Keratinocyte (primary cell): ENCODE results near the gene FCRL5. TPM values are rescaled to one million over a fixed set of nuclear protein-coding genes. Genes with fewer than 3 reads are reported as not detected.

Experiments
- DNase-seq: peaks from one replicate; pipeline ENCODE4 v3.0.0-alpha.2; 2011; ENCODE audit warnings: low read depth, missing footprints, low spot score
- FAIRE-seq: peaks from 2 replicates; lab custom pipeline; 2011; peaks lifted over from hg19 to GRCh38; lab: Jason Lieb, UNC
- H2AFZ ChIP-seq: 2 replicates; pipeline ENCODE4 v1.6.0; 2012; ENCODE audit warnings: low read length, control low read depth, inconsistent platforms; ENCODE audit not compliant: control insufficient read depth
- H3K27ac ChIP-seq: 2 replicates; pipeline ENCODE4 v1.5.1; 2011; ENCODE audit warnings: low read length; ENCODE audit not compliant: control insufficient read depth, insufficient read depth
- H3K27me3 ChIP-seq: 3 replicates; pipeline ENCODE4 v1.6.0; 2011; ENCODE audit warnings: low read length; ENCODE audit not compliant: control insufficient read depth, insufficient read depth; ENCODE audit errors: extremely low read depth
- H3K36me3 ChIP-seq, 2 experiments: 2 replicates in 1 of 2; 3 replicates in 1 of 2; pipeline ENCODE4 v1.5.1; 2011; ENCODE audit warnings: low read length in 2 of 2, mild to moderate bottlenecking in 1 of 2; ENCODE audit not compliant: control insufficient read depth in 2 of 2, insufficient read depth in 2 of 2; ENCODE audit errors: extremely low read depth in 1 of 2
- H3K4me1 ChIP-seq: 3 replicates; pipeline ENCODE4 v1.5.1; 2011; ENCODE audit warnings: low read length; ENCODE audit not compliant: control insufficient read depth, insufficient read depth; ENCODE audit errors: extremely low read depth
- H3K4me2 ChIP-seq: 3 replicates; pipeline ENCODE4 v1.6.0; 2011; ENCODE audit warnings: low read depth, low read length; ENCODE audit not compliant: control insufficient read depth, insufficient read depth; ENCODE audit errors: extremely low read depth
- H3K4me3 ChIP-seq, 3 experiments: fragments of 200-600 bp in 1 of 3; sonication (generic) in 1 of 3; 2 replicates in 2 of 3; 3 replicates in 1 of 3; pipeline ENCODE4 v1.5.1; 2011 to 2016; ENCODE audit warnings: low read length in 3 of 3, mild to moderate bottlenecking in 3 of 3, control low read depth in 2 of 3, inconsistent platforms in 1 of 3, low read depth in 1 of 3, mixed read lengths in 1 of 3, mixed run types in 1 of 3, moderate library complexity in 1 of 3; ENCODE audit not compliant: control insufficient read depth in 2 of 3, insufficient read depth in 2 of 3; ENCODE audit errors: extremely low read depth in 1 of 3
- H3K79me2 ChIP-seq: 2 replicates; pipeline ENCODE4 v1.6.0; 2012; ENCODE audit warnings: low read length; ENCODE audit not compliant: control insufficient read depth, insufficient read depth
- H3K9ac ChIP-seq: 3 replicates; pipeline ENCODE4 v1.6.0; 2011; ENCODE audit warnings: low read length; ENCODE audit not compliant: control insufficient read depth, insufficient read depth; ENCODE audit errors: extremely low read depth
- H3K9me1 ChIP-seq: 3 replicates; pipeline ENCODE4 v1.6.0; 2011; ENCODE audit warnings: low read length; ENCODE audit not compliant: control insufficient read depth, insufficient read depth; ENCODE audit errors: extremely low read depth
- H3K9me3 ChIP-seq: 2 replicates; pipeline ENCODE4 v1.5.1; 2012; ENCODE audit warnings: low read depth, low read length; ENCODE audit not compliant: control insufficient read depth
- H4K20me1 ChIP-seq: 3 replicates; pipeline ENCODE4 v1.6.0; 2011; ENCODE audit warnings: low read length; ENCODE audit not compliant: control insufficient read depth, insufficient read depth; ENCODE audit errors: extremely low read depth
- EZH2 ChIP-seq: IDR thresholded peaks from one replicate; pipeline ENCODE4 v1.6.1; 2012; ENCODE audit warnings: inconsistent platforms, mild to moderate bottlenecking, low read length, moderate library complexity
- dilution Hi-C: fragments of 300-500 bp; cut with MboI; formaldehyde crosslinking; loops from one replicate; pipeline ENCODE4 v1.7.0; 2020; ENCODE audit warnings: low sequenced_read_pairs; ENCODE audit not compliant: extremely low pct_ligation_motif_present
- polyA plus RNA-seq, 5 experiments: library from polyadenylated mRNA; depleted of rRNA in 3 of 5; stranded (reverse) in 3 of 5; stranded (forward) in 1 of 5; unstranded in 1 of 5; fragments of >200 nt; gene quantifications; 1 replicate in 1 of 5; 2 replicates in 3 of 5; 3 replicates in 1 of 5; pipeline versions ENCODE4 v1.2.1 to v1.2.3, GENCODE V29; 2011 to 2012; ENCODE audit warnings: missing spikeins in 2 of 5, low read depth in 1 of 5, low replicate concordance in 1 of 5
- TF ChIP-seq, protein P1 (sequence below), 3 experiments: IDR thresholded peaks in 1 of 3; conservative IDR thresholded peaks in 1 of 3; optimal IDR thresholded peaks in 1 of 3; 2 replicates in 2 of 3; 3 replicates in 1 of 3; pipeline versions ENCODE3 to v1.5.1; 2011; ENCODE audit warnings: low read length in 3 of 3, mild to moderate bottlenecking in 3 of 3, moderate library complexity in 2 of 3, control low read depth in 1 of 3, inconsistent platforms in 1 of 3; ENCODE audit not compliant: insufficient read depth in 2 of 3; ENCODE audit errors: extremely low read depth in 1 of 3

FCRL5 gene
- polyA plus RNA-seq, 1 donor (not counting 4 experiments of a cell fraction or from before 2014, with no cell fraction given), result not detected

DNA sequence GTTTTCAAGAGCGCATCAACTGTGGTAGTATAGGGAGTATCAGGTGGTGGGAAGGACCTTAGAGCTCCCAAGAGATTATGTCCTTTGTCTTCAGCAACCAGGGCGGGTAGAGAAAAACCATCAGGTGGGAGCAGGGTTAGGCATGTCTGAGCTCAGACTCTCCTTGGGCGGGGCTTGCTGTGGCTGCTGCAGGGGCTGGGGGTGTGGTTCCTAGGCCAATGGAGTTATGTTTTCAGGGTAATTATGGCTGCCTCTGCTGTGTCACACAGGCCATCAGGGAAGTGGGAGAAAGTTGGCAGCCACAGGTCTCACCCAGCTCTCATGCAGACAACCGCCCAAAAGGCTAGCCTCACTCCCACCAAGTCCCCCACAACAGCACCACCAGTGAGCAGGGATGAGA is 74.9 kb downstream of the FCRL5 start:
- Histone ChIP-seq H3K27me3 (no peaks in the 10 kb centered on the region), H3K36me3 (no peaks in the 10 kb centered on the region), H3K4me3 (no peak overlapping the region), H4K20me1 (no peaks in the 10 kb centered on the region), H3K4me1 (no peaks in the 10 kb centered on the region), H2AFZ (no peak overlapping the region), H3K9me1 (no peaks in the 10 kb centered on the region), H3K9me3 (no peaks in the 10 kb centered on the region), H3K79me2 (no peaks in the 10 kb centered on the region), H3K4me2 (no peak overlapping the region), H3K27ac (no peak overlapping the region), H3K9ac (no peak overlapping the region)
- TF ChIP-seq, protein P1, sequence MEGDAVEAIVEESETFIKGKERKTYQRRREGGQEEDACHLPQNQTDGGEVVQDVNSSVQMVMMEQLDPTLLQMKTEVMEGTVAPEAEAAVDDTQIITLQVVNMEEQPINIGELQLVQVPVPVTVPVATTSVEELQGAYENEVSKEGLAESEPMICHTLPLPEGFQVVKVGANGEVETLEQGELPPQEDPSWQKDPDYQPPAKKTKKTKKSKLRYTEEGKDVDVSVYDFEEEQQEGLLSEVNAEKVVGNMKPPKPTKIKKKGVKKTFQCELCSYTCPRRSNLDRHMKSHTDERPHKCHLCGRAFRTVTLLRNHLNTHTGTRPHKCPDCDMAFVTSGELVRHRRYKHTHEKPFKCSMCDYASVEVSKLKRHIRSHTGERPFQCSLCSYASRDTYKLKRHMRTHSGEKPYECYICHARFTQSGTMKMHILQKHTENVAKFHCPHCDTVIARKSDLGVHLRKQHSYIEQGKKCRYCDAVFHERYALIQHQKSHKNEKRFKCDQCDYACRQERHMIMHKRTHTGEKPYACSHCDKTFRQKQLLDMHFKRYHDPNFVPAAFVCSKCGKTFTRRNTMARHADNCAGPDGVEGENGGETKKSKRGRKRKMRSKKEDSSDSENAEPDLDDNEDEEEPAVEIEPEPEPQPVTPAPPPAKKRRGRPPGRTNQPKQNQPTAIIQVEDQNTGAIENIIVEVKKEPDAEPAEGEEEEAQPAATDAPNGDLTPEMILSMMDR (optimal IDR thresholded peaks at IDR 0.05 in 1 of 3, IDR thresholded peaks at IDR 0.05 in 1 of 3, conservative IDR thresholded peaks at IDR 0.05 in 1 of 3; ENCODE audit: extremely low read depth in 1 of 3, insufficient read depth in 2 of 3, low read length in 3 of 3), result no peak
- TF ChIP-seq EZH2, result no peak
- no peak for DNase-seq
- dilution Hi-C loops, result loop anchor here (25.0 kb wide), 1 partner anchor 115 kb away; no protein-coding TSS in a partner anchor
- no peak for FAIRE-seq

DNA sequence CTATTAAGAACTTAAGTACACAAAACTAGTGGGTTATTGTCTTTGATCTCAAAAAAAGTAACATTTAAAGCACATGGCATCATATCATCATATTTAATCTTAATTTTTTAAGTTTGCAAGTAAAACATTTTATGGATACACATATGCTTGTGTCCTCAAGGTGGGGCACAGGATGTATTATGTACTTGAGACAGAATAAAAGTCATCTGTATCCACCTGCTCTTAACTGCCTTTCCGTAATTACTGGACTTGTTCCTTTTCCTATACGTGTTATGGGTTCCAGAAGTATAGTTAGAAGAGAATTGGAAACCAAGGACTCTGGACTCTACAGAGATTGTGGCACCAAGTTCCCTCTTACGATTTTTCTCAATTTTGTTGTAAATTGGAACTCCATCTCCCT is 79.4 kb downstream of the FCRL5 start:
- FAIRE-seq, result no peak
- no peak overlapping the region for H3K4me2 ChIP-seq
- H3K4me3 ChIP-seq, result no peak overlapping the region
- no peak overlapping the region for H3K27ac ChIP-seq
- DNase-seq, result no peak
- H4K20me1 ChIP-seq, result no peaks in the 10 kb centered on the region
- no peak overlapping the region for H3K9ac ChIP-seq
- no peaks in the 10 kb centered on the region for H3K27me3 ChIP-seq
- H3K9me3 ChIP-seq, result no peaks in the 10 kb centered on the region
- no peak overlapping the region for H2AFZ ChIP-seq
- H3K79me2 ChIP-seq, result no peaks in the 10 kb centered on the region
- H3K4me1 ChIP-seq, result no peaks in the 10 kb centered on the region
- dilution Hi-C loops, result no loop called here
- no peaks in the 10 kb centered on the region for H3K36me3 ChIP-seq
- no peak for TF ChIP-seq EZH2
- TF ChIP-seq, protein P1 (optimal IDR thresholded peaks at IDR 0.05 in 1 of 3, IDR thresholded peaks at IDR 0.05 in 1 of 3, conservative IDR thresholded peaks at IDR 0.05 in 1 of 3; ENCODE audit: extremely low read depth in 1 of 3, insufficient read depth in 2 of 3, low read length in 3 of 3), result no peak
- H3K9me1 ChIP-seq, result no peaks in the 10 kb centered on the region
